ENCODE data around the gene TMEM147.
A peak's percentile ranks its signal among the peaks of the same experiment; 100 is the strongest.

The TMEM147 gene

GRCh38 chr19:35509018-35509652, 36.3 kb upstream of the TMEM147 start:
- H3K27me3 ChIP-seq (ENCODE audit: control insufficient read depth, insufficient read depth, low read length): peaks cover 6% of the 10 kb centered on the region; the same call in 1 of the 2 replicates
- H3K36me3 ChIP-seq (ENCODE audit: control insufficient read depth, insufficient read depth, low read length): peaks cover 45% of the 10 kb centered on the region
- peak overlapping the region; percentile 89 for H3K9ac ChIP-seq (ENCODE audit: low read depth, low read length)
- H3K9me3 ChIP-seq (ENCODE audit: control insufficient read depth, insufficient read depth, low read length): no peaks in the 10 kb centered on the region
- H3K4me3 ChIP-seq (ENCODE audit: low read depth, low read length): peak overlapping the region; percentile 79
- H3K4me1 ChIP-seq (ENCODE audit: control insufficient read depth, insufficient read depth, low read length): peaks cover 17% of the 10 kb centered on the region
- H3K27ac ChIP-seq (ENCODE audit: low read depth, low read length): peak overlapping the region; percentile 96

DNA sequence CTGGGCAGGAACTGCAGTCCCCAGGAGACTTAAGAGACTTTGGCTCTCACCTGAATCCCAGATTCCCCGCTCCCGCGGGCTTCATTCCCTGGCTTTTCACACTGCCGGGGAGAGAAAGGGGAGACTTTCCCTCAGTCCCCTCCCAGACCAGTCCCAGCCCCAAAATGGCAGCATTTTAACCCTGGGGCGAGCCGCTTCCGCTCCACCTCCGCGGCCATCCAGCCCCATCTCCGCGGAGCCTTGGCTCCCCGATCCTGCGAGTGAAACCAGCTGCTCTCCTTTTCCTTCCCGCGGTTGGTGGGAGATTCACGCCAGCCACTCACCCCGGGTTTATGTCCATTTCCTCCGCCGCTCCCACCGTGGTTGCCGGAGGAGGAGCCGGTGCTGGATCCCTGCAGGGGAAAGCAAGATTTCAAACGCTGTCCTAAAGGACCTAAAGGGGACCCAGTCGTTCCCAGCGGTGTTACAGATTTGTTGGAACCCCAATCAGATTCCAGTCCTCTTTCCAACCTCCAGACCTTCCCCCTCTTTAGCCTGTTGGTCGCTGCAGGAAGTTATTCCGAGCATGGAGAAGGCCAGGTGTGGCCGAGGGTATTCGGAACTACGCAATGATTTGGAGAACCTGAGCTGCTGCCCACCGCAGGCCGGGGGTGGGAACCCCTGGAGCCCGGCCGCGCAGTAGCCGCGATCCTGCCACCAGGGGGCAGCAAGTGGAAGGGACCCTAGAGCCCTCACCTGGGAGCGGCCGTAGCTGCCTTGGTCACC, 35.4 kb upstream of the TMEM147 start:
- Histone ChIP-seq H3K9me3 (ENCODE audit: control insufficient read depth, insufficient read depth, low read length) (no peaks in the 10 kb centered on the region), H3K4me3 (ENCODE audit: low read depth, low read length) (peak overlapping the region; percentile 79), H3K27me3 (ENCODE audit: control insufficient read depth, insufficient read depth, low read length) (peaks cover 6% of the 10 kb centered on the region; the same call in 1 of the 2 replicates), H3K27ac (ENCODE audit: low read depth, low read length) (peak overlapping the region; percentile 96), H3K36me3 (ENCODE audit: control insufficient read depth, insufficient read depth, low read length) (peaks cover 36% of the 10 kb centered on the region), H3K9ac (ENCODE audit: low read depth, low read length) (peak overlapping the region; percentile 89), H3K4me1 (ENCODE audit: control insufficient read depth, insufficient read depth, low read length) (peaks cover 23% of the 10 kb centered on the region)

DNA sequence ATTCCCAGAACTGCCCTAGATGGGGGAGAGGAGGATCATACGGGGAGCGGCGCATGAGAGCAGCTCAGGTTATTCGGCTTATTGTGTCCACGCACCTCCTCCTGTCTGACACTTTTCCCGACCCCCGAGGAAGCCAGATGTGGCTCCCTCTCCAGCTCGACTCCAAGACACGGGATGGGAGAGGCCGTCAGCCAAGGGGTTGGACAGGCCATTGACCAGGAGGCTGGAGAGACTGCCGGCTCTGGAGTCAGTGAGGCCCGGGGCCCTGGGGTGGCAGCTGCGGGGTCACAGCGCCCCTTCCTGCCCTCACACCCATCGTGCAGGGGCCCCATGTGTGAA, 34.8 kb upstream of the TMEM147 start:
- Histone ChIP-seq H3K27me3 (ENCODE audit: control insufficient read depth, insufficient read depth, low read length) (peaks cover 6% of the 10 kb centered on the region; the same call in 1 of the 2 replicates), H3K36me3 (ENCODE audit: control insufficient read depth, insufficient read depth, low read length) (peaks cover 30% of the 10 kb centered on the region), H3K4me3 (ENCODE audit: low read depth, low read length) (peak overlapping the region; percentile 79; the same call in 1 of the 2 replicates), H3K4me1 (ENCODE audit: control insufficient read depth, insufficient read depth, low read length) (peaks cover 23% of the 10 kb centered on the region), H3K9me3 (ENCODE audit: control insufficient read depth, insufficient read depth, low read length) (no peaks in the 10 kb centered on the region), H3K27ac (ENCODE audit: low read depth, low read length) (no peak overlapping the region), H3K9ac (ENCODE audit: low read depth, low read length) (no peak overlapping the region)

DNA sequence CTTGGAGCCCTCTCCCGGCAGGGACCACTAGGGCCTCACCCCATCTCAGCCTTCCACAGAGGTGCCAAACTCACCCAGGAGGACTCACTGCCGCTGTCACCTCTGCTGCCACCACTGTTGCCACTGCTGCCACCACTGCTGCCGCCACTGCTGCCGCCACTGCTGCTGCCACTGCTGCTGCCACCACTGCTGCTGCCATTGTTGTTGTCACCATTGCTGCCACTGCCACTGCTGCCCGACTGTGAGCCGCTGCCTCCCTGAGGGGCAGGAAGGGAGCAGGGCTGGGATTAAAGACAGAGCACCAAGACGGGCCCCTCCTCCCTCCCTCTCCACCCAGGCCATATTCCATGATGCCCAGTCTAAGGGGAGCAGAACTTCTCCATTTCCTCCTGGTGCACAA, 34.1 kb upstream of the TMEM147 start:
- H3K9me3 ChIP-seq (ENCODE audit: control insufficient read depth, insufficient read depth, low read length): no peaks in the 10 kb centered on the region
- peaks cover 23% of the 10 kb centered on the region for H3K36me3 ChIP-seq (ENCODE audit: control insufficient read depth, insufficient read depth, low read length)
- H3K9ac ChIP-seq (ENCODE audit: low read depth, low read length): no peak overlapping the region
- H3K27ac ChIP-seq (ENCODE audit: low read depth, low read length): no peak overlapping the region
- H3K4me1 ChIP-seq (ENCODE audit: control insufficient read depth, insufficient read depth, low read length): peaks cover 23% of the 10 kb centered on the region
- H3K27me3 ChIP-seq (ENCODE audit: control insufficient read depth, insufficient read depth, low read length): peaks cover 6% of the 10 kb centered on the region; the same call in 1 of the 2 replicates
- no peak overlapping the region for H3K4me3 ChIP-seq (ENCODE audit: low read depth, low read length)

GRCh38 chr19:35512831-35513627, 32.4 kb upstream of the TMEM147 start:
- Histone ChIP-seq H3K9ac (ENCODE audit: low read depth, low read length) (no peak overlapping the region), H3K4me3 (ENCODE audit: low read depth, low read length) (no peak overlapping the region), H3K4me1 (ENCODE audit: control insufficient read depth, insufficient read depth, low read length) (peaks cover 21% of the 10 kb centered on the region), H3K27me3 (ENCODE audit: control insufficient read depth, insufficient read depth, low read length) (peaks cover 6% of the 10 kb centered on the region; the same call in 1 of the 2 replicates), H3K9me3 (ENCODE audit: control insufficient read depth, insufficient read depth, low read length) (no peaks in the 10 kb centered on the region), H3K27ac (ENCODE audit: low read depth, low read length) (no peak overlapping the region), H3K36me3 (ENCODE audit: control insufficient read depth, insufficient read depth, low read length) (peaks cover 6% of the 10 kb centered on the region)

DNA sequence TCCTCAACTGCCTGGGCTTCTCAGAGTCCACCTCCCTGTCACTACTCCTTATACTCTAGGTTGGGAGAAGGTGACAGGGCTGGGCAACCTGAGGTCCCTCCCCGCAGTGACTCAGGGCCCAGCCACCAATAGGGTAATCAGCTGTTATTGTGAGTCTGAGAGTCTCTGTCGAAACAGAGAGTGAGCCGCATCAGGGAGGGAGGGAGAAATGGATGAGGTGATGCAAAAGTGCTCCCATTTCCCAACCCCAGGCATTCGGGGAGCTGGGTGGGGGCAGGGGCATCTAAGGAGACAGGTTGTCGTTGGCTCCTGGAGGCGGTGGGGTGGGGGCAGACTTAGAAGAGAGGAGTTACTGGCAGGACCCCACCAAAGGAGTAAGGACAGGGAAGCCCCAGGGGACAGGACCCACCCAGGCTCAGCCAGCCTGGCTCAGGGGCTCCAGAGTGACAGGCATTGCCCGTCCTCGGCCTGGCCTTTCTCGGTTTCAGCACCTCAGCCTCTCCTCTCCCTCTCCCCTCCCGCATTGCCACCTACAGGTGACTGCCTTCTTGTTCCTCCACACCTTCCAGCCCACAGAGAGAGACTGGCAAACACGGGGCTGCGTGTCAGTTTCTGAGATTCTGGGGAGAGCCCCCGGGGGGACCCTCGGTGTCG, 31.7 kb upstream of the TMEM147 start, which contains the start of gene DMKN:
DMKN (minus strand) TSS at position 22 of the 654 bp plus-strand sequence. CDS start 174 bp downstream, outside the sequence.
- no peak within 1 kb of the TSS for H3K27ac ChIP-seq (ENCODE audit: low read depth, low read length)
- H3K9ac ChIP-seq (ENCODE audit: low read depth, low read length): no peak within 1 kb of the TSS
- peak within 1 kb of the TSS; percentile 42 for H3K4me3 ChIP-seq (ENCODE audit: low read depth, low read length)
- H3K4me1 ChIP-seq (ENCODE audit: control insufficient read depth, insufficient read depth, low read length): peaks cover 19% of the 10 kb centered on the region
- peaks cover 6% of the 10 kb centered on the region; the same call in 1 of the 2 replicates for H3K27me3 ChIP-seq (ENCODE audit: control insufficient read depth, insufficient read depth, low read length)
- no peaks in the 10 kb centered on the region for H3K9me3 ChIP-seq (ENCODE audit: control insufficient read depth, insufficient read depth, low read length)
- no peaks in the 10 kb centered on the region for H3K36me3 ChIP-seq (ENCODE audit: control insufficient read depth, insufficient read depth, low read length)

GRCh38 chr19:35514282-35514809, 31.1 kb upstream of the TMEM147 start:
- Histone ChIP-seq H3K36me3 (ENCODE audit: control insufficient read depth, insufficient read depth, low read length) (no peaks in the 10 kb centered on the region), H3K27ac (ENCODE audit: low read depth, low read length) (no peak overlapping the region), H3K9ac (ENCODE audit: low read depth, low read length) (no peak overlapping the region), H3K9me3 (ENCODE audit: control insufficient read depth, insufficient read depth, low read length) (no peaks in the 10 kb centered on the region), H3K4me1 (ENCODE audit: control insufficient read depth, insufficient read depth, low read length) (peaks cover 19% of the 10 kb centered on the region), H3K4me3 (ENCODE audit: low read depth, low read length) (peak overlapping the region; percentile 42), H3K27me3 (ENCODE audit: control insufficient read depth, insufficient read depth, low read length) (peaks cover 6% of the 10 kb centered on the region; the same call in 1 of the 2 replicates)

DNA sequence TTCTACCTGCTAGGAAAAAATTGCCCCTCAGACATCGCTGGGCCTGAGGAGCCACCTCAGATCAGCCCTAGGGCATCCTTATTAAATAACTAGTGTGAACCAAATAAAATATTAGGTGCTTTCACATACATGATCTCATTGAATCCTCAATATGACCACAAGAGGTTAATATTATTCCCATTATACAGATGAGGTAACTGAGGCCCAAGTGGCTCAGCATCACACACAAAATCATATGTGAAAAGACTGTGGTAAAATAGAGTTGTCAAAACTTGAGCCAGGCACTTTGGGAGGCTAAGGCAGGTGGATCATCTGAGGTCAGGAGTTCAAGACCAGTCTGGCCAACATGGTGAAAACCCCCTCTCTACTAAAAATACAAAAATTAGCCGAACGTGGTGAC, 29.1 kb upstream of the TMEM147 start:
- Histone ChIP-seq H3K9ac (ENCODE audit: low read depth, low read length) (no peak overlapping the region), H3K4me3 (ENCODE audit: low read depth, low read length) (no peak overlapping the region), H3K4me1 (ENCODE audit: control insufficient read depth, insufficient read depth, low read length) (peaks cover 18% of the 10 kb centered on the region), H3K9me3 (ENCODE audit: control insufficient read depth, insufficient read depth, low read length) (no peaks in the 10 kb centered on the region), H3K36me3 (ENCODE audit: control insufficient read depth, insufficient read depth, low read length) (no peaks in the 10 kb centered on the region), H3K27ac (ENCODE audit: low read depth, low read length) (no peak overlapping the region), H3K27me3 (ENCODE audit: control insufficient read depth, insufficient read depth, low read length) (no peaks in the 10 kb centered on the region; the same call in 1 of the 2 replicates)

DNA sequence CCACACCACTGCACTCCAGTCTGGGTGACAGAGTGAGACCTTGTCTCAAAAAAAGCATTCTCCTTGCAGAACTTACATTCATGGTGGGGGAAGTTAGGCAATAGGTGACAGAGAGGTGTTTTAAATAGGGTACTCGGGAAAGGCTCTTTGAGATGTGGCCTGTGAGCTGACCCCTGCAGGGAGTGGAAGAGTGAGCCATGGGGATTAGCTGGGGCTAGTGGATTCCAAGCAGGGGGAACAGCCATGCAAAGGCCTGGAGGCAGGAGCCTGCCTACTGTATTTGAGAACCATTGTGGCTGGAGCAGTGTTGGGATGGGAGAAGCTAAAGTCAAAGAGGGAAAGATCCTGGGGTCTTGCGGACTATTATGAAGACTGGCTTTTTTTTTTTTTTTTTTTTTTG, 28.1 kb upstream of the TMEM147 start:
- peaks cover 18% of the 10 kb centered on the region for H3K4me1 ChIP-seq (ENCODE audit: control insufficient read depth, insufficient read depth, low read length)
- no peak overlapping the region for H3K9ac ChIP-seq (ENCODE audit: low read depth, low read length)
- H3K9me3 ChIP-seq (ENCODE audit: control insufficient read depth, insufficient read depth, low read length): no peaks in the 10 kb centered on the region
- H3K4me3 ChIP-seq (ENCODE audit: low read depth, low read length): no peak overlapping the region
- H3K27ac ChIP-seq (ENCODE audit: low read depth, low read length): no peak overlapping the region
- H3K36me3 ChIP-seq (ENCODE audit: control insufficient read depth, insufficient read depth, low read length): no peaks in the 10 kb centered on the region
- H3K27me3 ChIP-seq (ENCODE audit: control insufficient read depth, insufficient read depth, low read length): no peaks in the 10 kb centered on the region

DNA sequence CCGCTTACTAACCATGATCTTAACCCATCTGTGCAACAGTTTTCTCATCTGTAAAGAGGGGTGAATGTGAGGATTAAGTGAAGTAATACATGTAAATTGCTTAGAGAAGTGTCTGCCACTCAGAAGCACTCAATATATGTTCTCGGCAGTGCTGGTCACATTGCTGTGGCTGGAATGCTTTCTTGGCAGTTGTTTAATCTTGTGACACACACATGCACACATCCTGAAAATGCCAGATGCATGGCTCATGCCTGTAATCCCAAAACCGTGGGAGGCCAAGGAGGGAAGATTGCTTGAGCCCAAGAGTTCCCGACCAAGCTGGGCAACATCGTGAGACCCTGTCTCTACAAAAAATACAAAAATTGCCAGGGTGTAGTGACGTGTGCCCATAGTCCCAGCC, 27.1 kb upstream of the TMEM147 start:
- no peak overlapping the region for H3K9ac ChIP-seq (ENCODE audit: low read depth, low read length)
- H3K27me3 ChIP-seq (ENCODE audit: control insufficient read depth, insufficient read depth, low read length): no peaks in the 10 kb centered on the region
- H3K36me3 ChIP-seq (ENCODE audit: control insufficient read depth, insufficient read depth, low read length): no peaks in the 10 kb centered on the region
- no peak overlapping the region for H3K27ac ChIP-seq (ENCODE audit: low read depth, low read length)
- H3K4me3 ChIP-seq (ENCODE audit: low read depth, low read length): no peak overlapping the region
- H3K4me1 ChIP-seq (ENCODE audit: control insufficient read depth, insufficient read depth, low read length): peaks cover 17% of the 10 kb centered on the region
- no peaks in the 10 kb centered on the region for H3K9me3 ChIP-seq (ENCODE audit: control insufficient read depth, insufficient read depth, low read length)

Data from HUES48 (cell line).